ENCODE data around the gene ARMCX6.
"Not testable (repeated sequence)": the region's sequence is repeated elsewhere in the genome, so short reads cannot be mapped to it uniquely, and the experiment has no call there.

Gene ARMCX6

DNA sequence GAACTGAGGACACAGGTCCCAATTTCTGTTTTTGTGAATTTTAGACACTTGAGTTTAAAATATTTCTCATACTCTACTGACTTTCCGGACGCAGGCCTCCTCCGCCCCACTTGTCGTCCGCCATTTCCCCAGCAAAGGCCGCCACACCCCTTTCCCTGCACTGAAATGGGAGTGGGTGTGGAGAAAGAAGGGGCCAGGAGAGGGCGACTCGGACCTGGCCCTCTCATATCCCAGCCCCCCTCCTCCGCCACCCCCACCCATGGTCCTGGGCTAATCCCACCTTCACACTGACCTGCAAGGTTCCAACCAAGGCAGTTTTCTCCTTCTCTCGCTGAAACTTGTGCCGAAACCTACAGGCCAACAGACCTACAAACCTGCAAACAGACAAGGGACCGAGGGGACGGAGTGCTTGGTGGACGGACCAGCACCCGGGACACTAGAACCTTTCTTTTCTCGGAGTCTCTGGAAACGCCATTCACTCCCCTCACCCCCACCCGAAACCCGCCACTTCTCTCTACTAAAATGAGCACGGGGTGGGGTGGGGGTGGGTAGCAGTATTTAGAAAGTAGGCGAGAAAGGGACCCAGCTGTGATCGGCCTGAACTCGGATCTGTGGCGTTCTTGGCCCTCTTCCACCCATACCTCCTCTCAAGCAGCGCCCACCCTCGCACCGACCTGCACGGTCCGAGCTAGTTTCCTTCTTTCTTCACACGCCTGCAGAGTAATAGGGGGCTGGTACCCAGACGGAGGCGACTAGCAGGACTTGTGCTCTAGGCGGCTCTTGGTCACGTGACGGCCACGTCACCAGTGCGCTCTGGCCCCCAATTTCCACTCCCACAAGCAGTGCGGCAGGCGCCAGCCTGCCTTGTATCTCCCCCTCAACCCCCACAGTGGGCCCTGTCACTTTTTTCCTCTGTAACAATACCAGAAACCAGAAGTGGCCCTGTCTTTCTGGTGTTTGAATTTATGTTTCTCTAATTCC is at the start of gene ARMCX6:
Gene ARMCX6, minus strand, starts transcription at position 790 of the 981 bp plus-strand sequence. CDS start 1,380 bp downstream, outside the sequence.
- in situ Hi-C loops (cut with HindIII; ENCODE audit: low sequenced_read_pairs) = no loop called here

DNA sequence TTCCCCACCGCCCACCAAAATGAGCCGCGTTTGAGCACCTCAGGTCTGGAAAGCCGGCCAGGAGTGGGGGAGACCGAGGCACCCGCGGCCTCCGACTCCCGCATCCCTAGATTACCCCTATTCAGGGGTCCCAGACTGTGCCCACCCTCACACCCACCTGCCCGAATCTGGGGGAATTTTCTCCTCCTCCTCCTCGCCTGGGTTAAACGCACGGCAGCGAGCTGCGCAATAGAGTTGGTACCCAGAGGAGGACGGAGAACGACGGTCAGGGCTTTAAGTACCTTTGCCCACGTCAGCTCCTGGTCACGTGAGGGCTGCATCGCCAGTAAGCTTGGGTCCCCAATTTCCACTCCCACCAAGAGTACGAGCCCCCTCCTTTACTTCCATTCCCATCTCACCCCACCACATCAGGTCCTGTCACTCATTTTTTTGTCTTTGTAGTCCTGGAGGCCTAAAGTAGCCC is 41.8 kb upstream of the ARMCX6 start, which contains the start of gene ARMCX2:
Gene ARMCX2, minus strand, starts transcription at position 250 of the 463 bp plus-strand sequence. CDS start 2,262 bp downstream, outside the sequence.
- in situ Hi-C loops (cut with HindIII; ENCODE audit: low sequenced_read_pairs) = no loop called here

DNA sequence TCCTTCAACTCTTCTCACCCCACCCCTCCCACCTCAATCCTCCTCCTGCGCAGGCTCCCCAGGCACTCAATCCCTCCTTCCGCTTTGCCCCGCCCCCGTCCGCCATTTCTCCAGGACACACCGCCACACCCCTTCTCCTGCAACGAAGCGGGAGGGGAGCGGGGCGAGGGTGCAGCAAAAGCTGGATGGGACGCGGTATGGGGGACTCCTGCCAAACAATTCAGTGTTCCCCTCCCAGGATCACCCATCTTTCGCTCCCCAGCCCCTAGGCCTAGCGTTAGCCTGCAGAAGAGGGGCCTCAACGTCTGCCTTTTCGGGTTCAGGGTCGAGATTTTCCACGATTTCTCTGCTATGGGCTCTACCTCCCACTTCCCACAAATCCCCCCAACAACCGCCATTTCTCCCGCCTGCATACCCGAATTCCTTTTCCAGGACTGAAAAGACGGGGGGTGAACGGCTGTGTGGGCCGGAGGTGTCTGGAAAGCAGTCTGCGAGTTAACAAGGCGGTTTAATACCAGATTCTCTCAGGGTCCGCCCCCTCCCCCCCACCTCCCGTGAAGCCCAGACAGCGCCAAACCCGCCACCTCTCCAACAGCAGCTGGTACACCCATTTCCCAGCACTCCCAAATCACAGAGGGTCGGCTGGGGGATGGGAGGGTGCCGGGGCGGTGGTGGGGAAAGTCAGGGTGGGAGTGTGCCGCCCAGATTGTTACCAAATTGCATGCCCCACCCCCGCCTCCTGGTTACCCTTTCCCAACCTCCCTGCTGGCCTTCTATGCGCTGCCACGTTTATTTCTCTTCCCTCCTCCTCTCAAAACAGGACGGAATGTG is 41.1 kb upstream of the ARMCX6 start:
- in situ Hi-C loops (cut with HindIII; ENCODE audit: low sequenced_read_pairs) = no loop called here

DNA sequence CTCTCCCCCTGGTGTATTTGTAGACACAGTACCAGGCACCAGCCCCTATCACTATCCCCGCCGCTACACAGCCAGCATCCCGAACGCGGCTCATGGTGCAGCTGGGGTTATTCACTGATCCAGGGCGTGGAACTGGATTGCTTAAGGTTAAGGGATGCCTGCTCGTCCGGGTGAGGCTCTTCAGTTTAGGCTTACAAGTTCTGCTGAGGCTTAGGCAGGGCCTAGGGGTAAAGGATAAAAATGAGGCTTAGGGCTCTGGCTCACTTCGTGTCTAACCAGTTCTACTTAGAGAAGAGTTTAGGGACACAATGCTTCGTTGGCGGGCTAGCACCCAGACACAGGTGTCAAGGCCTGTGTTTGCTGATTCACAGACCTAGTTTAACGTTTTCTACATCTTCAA is 39.7 kb upstream of the ARMCX6 start:
- in situ Hi-C loops (cut with HindIII; ENCODE audit: low sequenced_read_pairs) = no loop called here

GRCh38 chrX:101656817-101657216 is 39.0 kb upstream of the ARMCX6 start:
- in situ Hi-C loops (cut with HindIII; ENCODE audit: low sequenced_read_pairs) = no loop called here

DNA sequence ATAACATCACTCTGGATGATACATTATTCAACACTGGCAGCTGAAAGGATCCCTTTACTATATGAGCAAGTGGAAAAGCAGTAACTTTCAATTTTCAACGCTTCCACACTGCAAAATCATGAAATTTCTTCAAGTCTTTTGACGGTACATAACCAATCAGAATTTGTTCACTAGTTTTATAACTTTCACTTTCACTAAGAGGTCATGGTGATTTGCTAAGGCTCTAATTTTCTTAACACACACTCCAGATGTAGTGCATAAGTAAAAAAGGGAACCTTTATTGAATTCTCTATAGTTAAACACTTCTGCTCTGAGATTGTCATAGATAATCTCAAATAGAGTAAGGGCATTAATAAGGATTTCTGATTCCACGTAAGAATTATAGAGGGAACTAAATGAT is 37.7 kb upstream of the ARMCX6 start:
- in situ Hi-C loops (cut with HindIII; ENCODE audit: low sequenced_read_pairs) = no loop called here

GRCh38 chrX:101647716-101648115 is 29.9 kb upstream of the ARMCX6 start:
- in situ Hi-C loops (cut with HindIII; ENCODE audit: low sequenced_read_pairs) = not testable (repeated sequence)

- in situ Hi-C loops (cut with HindIII; ENCODE audit: low sequenced_read_pairs) = no loop called here
Measured at GRCh38 chrX:101642093-101642492, 24.3 kb upstream of the ARMCX6 start.

DNA sequence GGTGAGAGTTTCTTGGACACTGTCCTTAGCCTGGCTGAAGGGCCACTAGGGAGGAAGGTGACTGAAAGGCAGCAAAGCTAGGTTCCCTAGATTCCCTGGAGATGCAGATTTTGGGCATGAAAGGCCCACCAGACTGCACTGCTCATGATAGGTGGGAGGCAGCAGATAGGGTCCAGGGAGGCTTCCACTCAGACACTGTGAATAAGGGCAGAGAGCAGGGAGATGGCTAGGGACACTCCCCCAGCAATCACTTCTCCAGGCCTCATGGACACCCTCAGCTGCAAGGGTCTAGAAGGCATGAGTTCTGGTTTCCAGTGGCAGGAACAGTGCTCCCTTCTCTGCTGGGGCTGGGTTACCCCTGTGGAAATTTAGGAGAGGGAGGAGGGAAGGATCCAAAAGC is 21.8 kb upstream of the ARMCX6 start:
- in situ Hi-C loops (cut with HindIII; ENCODE audit: low sequenced_read_pairs) = no loop called here

DNA sequence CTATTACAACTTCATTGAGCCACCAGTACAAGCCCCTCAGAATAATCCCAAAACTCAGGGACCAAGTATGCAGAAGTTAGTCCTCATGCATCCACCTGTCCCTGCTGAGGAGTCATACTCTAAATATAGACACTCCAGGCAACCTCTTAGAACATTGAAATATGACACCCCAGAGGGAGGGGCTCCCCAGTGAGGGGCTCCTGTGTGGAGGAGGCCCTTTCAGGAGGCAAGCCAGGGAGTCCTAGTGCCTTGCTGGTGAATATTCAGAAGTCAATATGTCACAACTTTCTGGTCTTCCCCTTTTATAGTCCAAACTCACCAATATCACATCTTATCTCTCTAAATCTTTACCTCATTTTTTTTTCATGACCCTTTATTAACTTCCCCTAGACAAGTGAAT is 1.6 kb upstream of the ARMCX6 start:
- in situ Hi-C loops (cut with HindIII; ENCODE audit: low sequenced_read_pairs) = no loop called here

GRCh38 chrX:101605728-101606127 is 12.1 kb downstream of the ARMCX6 start:
- in situ Hi-C loops (cut with HindIII; ENCODE audit: low sequenced_read_pairs) = no loop called here

DNA sequence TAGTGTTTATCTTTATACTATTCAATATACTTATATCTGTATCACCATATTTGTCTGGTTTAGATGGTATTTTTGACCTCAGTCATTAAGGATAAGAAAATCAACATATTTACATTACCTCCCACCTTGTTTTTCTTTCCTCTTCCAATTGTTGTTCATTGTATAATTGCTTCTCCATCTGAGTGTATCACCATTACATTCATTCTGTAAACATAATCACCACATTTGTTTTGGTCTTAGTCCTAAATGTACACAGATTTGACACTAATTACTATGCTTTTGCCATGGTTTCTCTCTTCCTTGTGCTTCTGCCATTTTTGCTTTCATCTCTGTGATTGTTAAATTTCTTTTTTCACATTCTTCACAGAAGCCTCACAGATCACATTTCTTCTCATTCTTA is 12.7 kb downstream of the ARMCX6 start:
- in situ Hi-C loops (cut with HindIII; ENCODE audit: low sequenced_read_pairs) = no loop called here

GRCh38 chrX:101602077-101602476 is 15.7 kb downstream of the ARMCX6 start:
- in situ Hi-C loops (cut with HindIII; ENCODE audit: low sequenced_read_pairs) = no loop called here

GRCh38 chrX:101599592-101599991 is 18.2 kb downstream of the ARMCX6 start:
- in situ Hi-C loops (cut with HindIII; ENCODE audit: low sequenced_read_pairs) = not testable (repeated sequence)

GRCh38 chrX:101595739-101596419 is 21.9 kb downstream of the ARMCX6 start:
- in situ Hi-C loops (cut with HindIII; ENCODE audit: low sequenced_read_pairs) = no loop called here

Measured in endothelial cell of hepatic sinusoid (primary cell).